Neural progenitor cell (in vitro differentiated cells): ENCODE results near the gene REXO1. TPM values are rescaled to one million over a fixed set of nuclear protein-coding genes. Genes with fewer than 3 reads are reported as not detected.

Experiments
- DNase-seq: peaks from one replicate; pipeline ENCODE4 v3.0.0-alpha.2; 2016; ENCODE audit warnings: low spot score
- H2AFZ ChIP-seq: fragments of 200-600 bp; sonication (generic); replicated peaks from 2 replicates; pipeline ENCODE4 v1.6.1; 2016; ENCODE audit warnings: antibody characterized with exemption
- H3F3A ChIP-seq: fragments of 200-600 bp; sonication (generic); 2 replicates; pipeline ENCODE4 v1.6.1; 2016; ENCODE audit warnings: antibody characterized with exemption, low read depth
- H3K27ac ChIP-seq: fragments of 200-600 bp; sonication (generic); 2 replicates; pipeline ENCODE4 v1.5.1; 2016; ENCODE audit warnings: mild to moderate bottlenecking
- H3K27me3 ChIP-seq: fragments of 200-600 bp; sonication (generic); 2 replicates; pipeline ENCODE4 v1.6.1; 2016; ENCODE audit warnings: mild to moderate bottlenecking, moderate library complexity
- H3K36me3 ChIP-seq: fragments of 200-600 bp; sonication (generic); 2 replicates; pipeline ENCODE4 v1.5.1; 2016
- H3K4me1 ChIP-seq: fragments of 200-600 bp; sonication (generic); 2 replicates; pipeline ENCODE4 v1.6.1; 2016; ENCODE audit warnings: mixed run types
- H3K4me2 ChIP-seq: fragments of 200-600 bp; sonication (generic); 2 replicates; pipeline ENCODE4 v1.6.1; 2016
- H3K4me3 ChIP-seq: fragments of 200-600 bp; sonication (generic); 2 replicates; pipeline ENCODE4 v1.5.1; 2016
- H3K79me2 ChIP-seq: fragments of 200-600 bp; sonication (generic); 2 replicates; pipeline ENCODE4 v1.6.1; 2016; ENCODE audit warnings: low read depth
- H3K9ac ChIP-seq: fragments of 200-600 bp; sonication (generic); 2 replicates; pipeline ENCODE4 v1.6.1; 2016
- H3K9me3 ChIP-seq: fragments of 200-600 bp; sonication (generic); 2 replicates; pipeline ENCODE4 v1.5.1; 2016; ENCODE audit warnings: low read depth
- H4K20me1 ChIP-seq: fragments of 200-600 bp; sonication (generic); 2 replicates; pipeline ENCODE4 v1.6.1; 2016; ENCODE audit warnings: low read depth
- H3K27ac Mint-ChIP-seq: 3 replicates; pipeline ENCODE4 v1.8.0; 2021; ENCODE audit warnings: mixed read lengths
- H3K27me3 Mint-ChIP-seq: 2 replicates; pipeline ENCODE4 v1.8.0; 2022; ENCODE audit warnings: low read depth, mild to moderate bottlenecking, inconsistent platforms, moderate library complexity, mixed read lengths; ENCODE audit not compliant: insufficient read depth
- H3K36me3 Mint-ChIP-seq: 3 replicates; pipeline ENCODE4 v1.8.0; 2021; ENCODE audit warnings: mixed read lengths
- H3K4me1 Mint-ChIP-seq: 3 replicates; pipeline ENCODE4 v1.8.0; 2021; ENCODE audit warnings: mixed read lengths
- H3K4me3 Mint-ChIP-seq: 3 replicates; pipeline ENCODE4 v1.8.0; 2021; ENCODE audit warnings: mild to moderate bottlenecking, moderate library complexity, mixed read lengths
- H3K9me3 Mint-ChIP-seq: 3 replicates; pipeline ENCODE4 v1.8.0; 2020; ENCODE audit warnings: mixed read lengths
- EZH2 ChIP-seq: fragments of 200-600 bp; sonication (generic); IDR thresholded peaks from 2 replicates; pipeline ENCODE4 v1.6.1; 2017; ENCODE audit warnings: antibody characterized with exemption, mild to moderate bottlenecking, moderate library complexity
- EZH2phosphoT487 ChIP-seq: fragments of 200-600 bp; sonication (generic); IDR thresholded peaks from 2 replicates; pipeline ENCODE4 v1.6.1; 2017; ENCODE audit warnings: antibody characterized with exemption
- total RNA-seq: library from RNA; depleted of rRNA; stranded (reverse); fragments of >200 nt; gene quantifications from 2 replicates; pipeline ENCODE4 v1.2.3, GENCODE V29; 2015; ENCODE audit warnings: low replicate concordance
- TF ChIP-seq, protein P1 (sequence below): fragments of 200-600 bp; sonication (generic); IDR thresholded peaks from 2 replicates; pipeline ENCODE4 v1.5.1; 2017; ENCODE audit warnings: antibody characterized with exemption, mild to moderate bottlenecking

REXO1 gene
- total RNA-seq, 1 donor from 2014 or later: 38.7 TPM

DNA sequence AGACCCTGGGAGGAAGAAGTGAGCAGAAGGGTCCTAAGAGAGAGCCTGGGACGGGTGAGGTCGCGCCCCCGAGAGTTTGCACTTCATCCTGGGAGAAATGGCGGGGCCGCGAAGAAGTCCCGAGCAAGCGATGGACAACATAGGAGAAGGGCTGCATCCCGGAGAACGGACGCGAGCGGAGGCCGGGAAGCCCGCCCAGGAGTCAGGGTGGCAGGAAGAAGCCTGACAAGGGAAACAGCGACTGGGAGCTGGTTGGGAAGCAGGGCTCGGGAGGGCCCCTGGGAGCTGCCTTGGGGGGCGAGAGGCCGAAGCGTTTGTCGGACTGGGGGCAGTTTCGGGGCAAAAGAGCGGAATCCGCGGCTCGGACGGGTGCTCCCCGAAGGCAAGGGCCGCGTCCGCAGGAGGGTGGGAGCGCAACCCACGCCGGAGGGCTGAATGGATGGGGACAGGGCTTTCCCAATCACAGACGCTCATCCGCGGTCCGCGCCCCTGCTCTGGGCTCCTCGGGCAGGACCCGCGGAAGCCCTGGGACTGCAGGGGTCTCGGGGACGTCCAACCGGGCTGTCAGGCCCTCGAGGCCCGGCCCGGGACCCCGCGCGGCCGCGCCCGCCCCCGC is 36.5 kb upstream of the REXO1 start:
- H2AFZ ChIP-seq: no peak overlapping the region
- peak overlapping the region; percentile 61 for H3K9ac ChIP-seq
- Mint-ChIP-seq H3K36me3 (no peaks in the 10 kb centered on the region), H3K4me3 (peak overlapping the region; percentile 97), H3K27ac (peak overlapping the region; percentile 44), H3K9me3 (no peaks in the 10 kb centered on the region), H3K27me3 (peaks cover 15% of the 10 kb centered on the region), H3K4me1 (peaks cover 31% of the 10 kb centered on the region)
- no peaks in the 10 kb centered on the region for H3K36me3 ChIP-seq
- TF ChIP-seq, protein P1, sequence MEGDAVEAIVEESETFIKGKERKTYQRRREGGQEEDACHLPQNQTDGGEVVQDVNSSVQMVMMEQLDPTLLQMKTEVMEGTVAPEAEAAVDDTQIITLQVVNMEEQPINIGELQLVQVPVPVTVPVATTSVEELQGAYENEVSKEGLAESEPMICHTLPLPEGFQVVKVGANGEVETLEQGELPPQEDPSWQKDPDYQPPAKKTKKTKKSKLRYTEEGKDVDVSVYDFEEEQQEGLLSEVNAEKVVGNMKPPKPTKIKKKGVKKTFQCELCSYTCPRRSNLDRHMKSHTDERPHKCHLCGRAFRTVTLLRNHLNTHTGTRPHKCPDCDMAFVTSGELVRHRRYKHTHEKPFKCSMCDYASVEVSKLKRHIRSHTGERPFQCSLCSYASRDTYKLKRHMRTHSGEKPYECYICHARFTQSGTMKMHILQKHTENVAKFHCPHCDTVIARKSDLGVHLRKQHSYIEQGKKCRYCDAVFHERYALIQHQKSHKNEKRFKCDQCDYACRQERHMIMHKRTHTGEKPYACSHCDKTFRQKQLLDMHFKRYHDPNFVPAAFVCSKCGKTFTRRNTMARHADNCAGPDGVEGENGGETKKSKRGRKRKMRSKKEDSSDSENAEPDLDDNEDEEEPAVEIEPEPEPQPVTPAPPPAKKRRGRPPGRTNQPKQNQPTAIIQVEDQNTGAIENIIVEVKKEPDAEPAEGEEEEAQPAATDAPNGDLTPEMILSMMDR: no peak
- TF ChIP-seq EZH2phosphoT487 (no peak), EZH2 (no peak)
- H4K20me1 ChIP-seq: peaks cover 27% of the 10 kb centered on the region
- H3F3A ChIP-seq: peaks cover 29% of the 10 kb centered on the region
- no peaks in the 10 kb centered on the region for H3K9me3 ChIP-seq
- DNase-seq: peak; percentile 39
- H3K79me2 ChIP-seq: peaks cover 34% of the 10 kb centered on the region
- peaks cover 34% of the 10 kb centered on the region for H3K4me1 ChIP-seq
- H3K4me2 ChIP-seq: peak overlapping the region; percentile 90
- no peaks in the 10 kb centered on the region for H3K27me3 ChIP-seq
- H3K4me3 ChIP-seq: peak overlapping the region; percentile 73
- H3K27ac ChIP-seq: no peak overlapping the region

DNA sequence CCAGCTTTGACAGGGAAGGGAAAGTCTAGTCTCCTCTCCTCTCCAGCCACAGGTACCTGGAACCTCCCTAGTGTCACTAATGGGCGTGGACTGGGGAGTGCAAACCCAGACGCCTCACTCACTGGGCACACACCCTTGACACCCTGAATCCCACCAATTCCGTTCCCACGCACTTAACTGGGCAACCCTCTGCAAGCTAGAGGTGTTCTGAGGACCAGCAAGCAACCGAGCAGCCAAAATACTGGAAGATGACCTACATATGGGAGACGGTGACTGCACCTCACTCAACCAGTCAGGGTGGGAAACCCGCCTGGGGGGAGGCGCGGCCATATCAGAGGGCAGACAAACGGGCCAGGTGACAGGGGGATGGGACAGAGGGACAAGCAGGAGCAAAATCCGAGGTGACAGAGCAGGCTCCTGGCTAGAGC is 36.0 kb upstream of the REXO1 start:
- Histone ChIP-seq H3K9me3 (no peaks in the 10 kb centered on the region), H3K36me3 (no peaks in the 10 kb centered on the region), H4K20me1 (peaks cover 27% of the 10 kb centered on the region), H3K9ac (peak overlapping the region; percentile 61), H3K79me2 (peaks cover 34% of the 10 kb centered on the region), H3K27me3 (no peaks in the 10 kb centered on the region), H3K4me1 (peaks cover 34% of the 10 kb centered on the region), H3K27ac (no peak overlapping the region), H3F3A (peaks cover 29% of the 10 kb centered on the region), H3K4me2 (peak overlapping the region; percentile 90), H2AFZ (no peak overlapping the region), H3K4me3 (peak overlapping the region; percentile 73)
- H3K27ac Mint-ChIP-seq: peak overlapping the region; percentile 44
- no peak for DNase-seq
- H3K9me3 Mint-ChIP-seq: no peaks in the 10 kb centered on the region
- peaks cover 15% of the 10 kb centered on the region for H3K27me3 Mint-ChIP-seq
- H3K36me3 Mint-ChIP-seq: no peaks in the 10 kb centered on the region
- H3K4me3 Mint-ChIP-seq: peak overlapping the region; percentile 97
- peaks cover 31% of the 10 kb centered on the region for H3K4me1 Mint-ChIP-seq
- TF ChIP-seq, protein P1: no peak
- TF ChIP-seq EZH2 (no peak), EZH2phosphoT487 (no peak)

DNA sequence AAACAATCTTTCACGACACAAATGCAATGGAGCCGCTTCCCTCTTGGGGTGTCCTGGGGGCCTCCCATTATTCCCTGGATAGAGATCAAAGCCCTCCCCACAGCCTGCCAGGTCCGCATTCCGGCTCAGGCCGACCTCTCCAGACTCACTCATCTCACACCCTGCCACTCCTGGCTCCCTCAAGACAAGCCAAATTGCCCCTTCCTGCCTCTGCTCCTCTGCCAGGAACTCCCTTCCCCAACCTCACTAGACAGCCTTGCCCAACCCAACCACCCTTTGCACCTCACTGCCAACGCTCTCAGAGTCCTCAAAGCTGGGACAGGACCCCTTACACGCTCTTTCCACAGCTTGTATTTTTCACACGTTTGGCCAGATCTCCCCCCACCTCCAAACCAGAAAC is 35.5 kb upstream of the REXO1 start:
- no peak overlapping the region for H2AFZ ChIP-seq
- Mint-ChIP-seq H3K36me3 (no peaks in the 10 kb centered on the region), H3K9me3 (no peaks in the 10 kb centered on the region), H3K27ac (peak overlapping the region; percentile 26), H3K4me3 (peak overlapping the region; percentile 97), H3K27me3 (peaks cover 15% of the 10 kb centered on the region), H3K4me1 (peaks cover 31% of the 10 kb centered on the region)
- peak overlapping the region; percentile 73 for H3K4me3 ChIP-seq
- H3K4me1 ChIP-seq: peaks cover 34% of the 10 kb centered on the region
- H4K20me1 ChIP-seq: peaks cover 27% of the 10 kb centered on the region
- peak overlapping the region; percentile 90 for H3K4me2 ChIP-seq
- no peak overlapping the region for H3K27ac ChIP-seq
- H3F3A ChIP-seq: peaks cover 29% of the 10 kb centered on the region
- no peaks in the 10 kb centered on the region for H3K9me3 ChIP-seq
- DNase-seq: no peak
- H3K9ac ChIP-seq: no peak overlapping the region
- H3K79me2 ChIP-seq: peaks cover 34% of the 10 kb centered on the region
- H3K27me3 ChIP-seq: no peaks in the 10 kb centered on the region
- no peak for TF ChIP-seq EZH2
- TF ChIP-seq EZH2phosphoT487: no peak
- no peaks in the 10 kb centered on the region for H3K36me3 ChIP-seq
